HUES48 (cell line): ENCODE results near the gene CCNF.
"Not testable (repeated sequence)": the region's sequence is repeated elsewhere in the genome, so short reads cannot be mapped to it uniquely, and the experiment has no call there.

Experiments used
- H3K27ac ChIP-seq: one replicate; pipeline ENCODE4 v1.7.0; 2013; ENCODE audit warnings: low read depth, low read length, inconsistent platforms
- H3K27me3 ChIP-seq: 2 replicates; pipeline ENCODE4 v1.6.1; 2013; ENCODE audit warnings: mild to moderate bottlenecking, low read length; ENCODE audit not compliant: control insufficient read depth, insufficient read depth
- H3K36me3 ChIP-seq: 2 replicates; pipeline ENCODE4 v1.6.1; 2013; ENCODE audit warnings: low read length; ENCODE audit not compliant: control insufficient read depth, insufficient read depth
- H3K4me1 ChIP-seq: 2 replicates; pipeline ENCODE4 v1.6.1; 2013; ENCODE audit warnings: mild to moderate bottlenecking, low read length; ENCODE audit not compliant: control insufficient read depth, insufficient read depth
- H3K4me3 ChIP-seq: 2 replicates; pipeline ENCODE4 v1.5.1; 2013; ENCODE audit warnings: mild to moderate bottlenecking, low read depth, low read length
- H3K9ac ChIP-seq: 2 replicates; pipeline ENCODE4 v1.6.1; 2013; ENCODE audit warnings: mild to moderate bottlenecking, low read depth, low read length, moderate library complexity
- H3K9me3 ChIP-seq: 2 replicates; pipeline ENCODE4 v1.6.1; 2013; ENCODE audit warnings: low read length; ENCODE audit not compliant: control insufficient read depth, insufficient read depth

The CCNF gene

DNA sequence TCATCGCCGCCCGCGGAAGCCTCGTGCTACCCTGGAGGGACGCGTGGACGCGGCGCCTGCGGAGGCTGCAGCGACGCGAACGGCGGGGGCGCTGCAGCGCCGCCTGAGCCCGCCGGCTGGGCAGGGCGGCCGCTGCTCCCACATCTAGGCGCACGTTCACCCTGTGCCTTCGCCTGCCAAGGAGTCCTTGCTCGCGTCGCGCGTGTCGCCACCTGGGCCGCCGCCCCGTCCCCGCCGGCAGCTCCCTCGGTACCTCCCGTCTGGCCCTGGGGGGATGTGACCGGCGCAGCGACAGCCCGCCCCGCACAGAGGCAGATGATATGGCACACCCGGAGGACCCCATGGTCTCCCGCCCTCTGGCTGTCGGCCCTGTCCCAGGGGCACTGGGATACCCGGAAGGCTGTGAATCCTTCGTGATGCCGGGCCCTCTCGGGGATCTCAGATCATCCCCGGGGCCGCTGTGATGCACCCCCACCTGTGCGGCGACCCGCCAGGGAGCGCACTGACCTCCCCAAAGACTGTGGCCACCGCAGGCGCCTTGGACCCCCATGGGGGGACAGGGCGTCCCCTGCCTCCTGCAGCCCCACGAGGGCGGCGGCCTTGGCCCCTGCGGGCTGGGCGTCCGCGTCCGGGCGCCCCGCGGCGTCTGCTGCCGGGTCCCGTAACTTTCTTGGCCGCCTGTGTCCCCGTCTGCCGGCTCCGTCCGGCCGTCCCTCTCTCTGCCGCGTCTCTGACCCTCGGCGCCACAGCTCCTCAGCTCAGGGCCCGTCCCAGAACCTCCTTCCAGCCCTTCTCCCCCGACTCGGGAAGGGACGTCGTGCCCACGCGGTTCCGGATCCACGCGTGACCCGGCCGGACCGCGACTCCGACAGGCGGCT is 45.0 kb downstream of the CCNF start:
- H3K9me3 ChIP-seq, result no peaks in the 10 kb centered on the region
- H3K36me3 ChIP-seq, result no peaks in the 10 kb centered on the region
- H3K27me3 ChIP-seq, result peaks cover 55% of the 10 kb centered on the region
- peak overlapping the region; percentile 60 for H3K4me3 ChIP-seq
- H3K9ac ChIP-seq, result peak overlapping the region; percentile 35; the same call in 1 of the 2 replicates
- peaks cover 15% of the 10 kb centered on the region; the same call in 1 of the 2 replicates for H3K4me1 ChIP-seq
- peak overlapping the region; percentile 5 for H3K27ac ChIP-seq

DNA sequence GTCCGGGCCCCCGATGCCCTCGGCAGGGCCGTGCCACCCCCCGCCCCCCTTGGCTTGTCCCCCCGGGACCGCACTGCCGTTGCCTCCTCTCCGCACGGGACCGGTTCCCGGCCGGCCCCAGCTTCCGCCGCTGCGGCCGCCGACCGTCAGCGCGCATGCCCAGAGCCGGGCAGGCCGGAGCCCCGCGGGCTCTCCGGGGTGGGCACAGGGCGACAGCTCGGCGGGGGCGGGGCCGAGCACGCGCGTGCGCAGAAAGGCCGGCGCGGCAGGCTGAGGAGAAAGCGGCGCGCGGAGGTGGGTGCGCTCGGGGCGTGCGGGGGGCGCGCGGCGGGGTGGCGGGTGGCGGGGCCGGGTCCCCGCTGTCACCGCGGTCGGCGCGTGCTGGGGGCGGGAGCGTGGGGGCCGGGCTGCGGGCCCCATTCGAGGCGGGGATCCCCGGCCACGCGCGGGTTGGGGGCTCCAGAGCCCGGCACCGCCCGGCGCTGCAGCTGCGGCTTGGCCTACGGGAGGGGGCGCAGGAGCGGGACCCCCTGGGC is 45.7 kb downstream of the CCNF start, which contains the start of gene TBC1D24:
Gene TBC1D24, plus strand, starts transcription at position 251 of the 536 bp plus-strand sequence. CDS start 21,022 bp downstream, outside the sequence.
- peaks cover 10% of the 10 kb centered on the region; the same call in 1 of the 2 replicates for H3K4me1 ChIP-seq
- H3K9ac ChIP-seq, result peak within 1 kb of the TSS; percentile 35; the same call in 1 of the 2 replicates
- H3K4me3 ChIP-seq, result peak within 1 kb of the TSS; percentile 72
- H3K9me3 ChIP-seq, result no peaks in the 10 kb centered on the region
- no peaks in the 10 kb centered on the region for H3K36me3 ChIP-seq
- peak within 1 kb of the TSS; percentile 5 for H3K27ac ChIP-seq
- H3K27me3 ChIP-seq, result peaks cover 49% of the 10 kb centered on the region

DNA sequence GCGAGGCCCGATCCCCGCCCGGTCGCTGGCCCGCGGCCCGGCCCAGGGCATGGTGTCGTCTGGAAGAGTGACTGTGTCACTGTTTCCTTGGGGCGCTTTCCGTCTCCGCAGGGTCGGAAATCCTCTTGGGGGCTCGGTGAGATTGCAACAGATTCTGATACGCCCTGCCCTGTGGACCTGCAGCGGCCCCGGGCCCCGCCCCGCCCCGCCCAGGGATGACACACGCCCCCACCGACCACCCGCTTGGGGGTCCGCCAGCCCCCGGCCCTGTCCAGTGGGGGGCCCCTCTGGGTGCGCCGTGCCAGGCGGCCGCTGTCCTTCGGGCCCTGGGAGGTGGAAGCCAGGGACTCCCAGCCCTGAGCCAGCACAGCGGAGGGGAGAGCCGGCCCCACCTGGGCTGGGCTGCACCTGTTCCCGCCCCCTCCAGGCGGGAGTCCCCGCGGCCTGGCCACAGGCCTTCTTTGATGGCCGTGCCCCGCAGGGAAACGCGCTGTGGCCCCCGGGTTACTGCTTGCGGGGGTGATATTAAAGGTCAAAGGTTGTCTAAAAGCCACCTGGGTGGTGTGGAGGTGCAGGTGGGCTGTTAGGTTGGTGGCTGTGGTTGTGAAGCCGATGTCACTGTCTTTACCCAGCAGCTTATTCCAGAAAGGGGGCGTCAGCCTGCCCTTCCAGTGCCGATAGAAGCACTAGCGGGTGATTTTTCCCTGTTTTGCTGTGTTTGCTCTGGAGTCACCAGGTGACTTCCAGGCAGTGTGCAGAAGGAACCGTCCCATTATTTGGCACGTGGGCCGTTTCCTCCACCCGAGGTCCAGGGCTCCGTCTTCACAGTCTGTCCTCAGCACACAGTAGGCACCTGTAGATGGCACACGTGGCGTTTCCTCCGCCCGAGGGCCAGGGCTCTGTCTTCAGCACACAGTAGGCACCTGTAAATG is 46.4 kb downstream of the CCNF start:
- H3K9ac ChIP-seq, result no peak overlapping the region
- no peak overlapping the region for H3K27ac ChIP-seq
- no peaks in the 10 kb centered on the region for H3K9me3 ChIP-seq
- H3K4me3 ChIP-seq, result peak overlapping the region; percentile 72
- H3K36me3 ChIP-seq, result no peaks in the 10 kb centered on the region
- H3K4me1 ChIP-seq, result peaks cover 6% of the 10 kb centered on the region; the same call in 1 of the 2 replicates
- H3K27me3 ChIP-seq, result peaks cover 42% of the 10 kb centered on the region

DNA sequence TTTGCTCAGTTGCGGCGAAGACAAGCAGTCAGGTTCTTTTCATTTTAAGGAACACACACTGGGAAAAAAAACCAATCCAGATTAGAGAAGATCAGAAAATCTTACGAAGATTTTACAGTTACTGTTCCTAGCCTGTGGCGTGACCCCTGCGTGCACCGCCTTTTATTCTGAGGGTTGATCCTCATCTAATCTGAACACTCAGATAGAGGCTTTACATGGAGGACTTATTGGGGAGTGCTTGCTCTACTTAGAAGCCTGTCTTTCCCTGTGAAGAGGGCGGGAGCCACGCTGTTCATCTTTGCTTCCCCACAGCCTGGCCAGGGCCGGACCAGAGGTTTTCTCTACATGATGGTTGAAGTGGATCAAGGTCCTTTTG is 47.1 kb downstream of the CCNF start:
- Histone ChIP-seq H3K27ac (no peak overlapping the region), H3K4me3 (no peak overlapping the region), H3K36me3 (no peaks in the 10 kb centered on the region), H3K4me1 (peaks cover 5% of the 10 kb centered on the region; the same call in 1 of the 2 replicates), H3K9me3 (no peaks in the 10 kb centered on the region), H3K27me3 (peaks cover 38% of the 10 kb centered on the region), H3K9ac (no peak overlapping the region)

DNA sequence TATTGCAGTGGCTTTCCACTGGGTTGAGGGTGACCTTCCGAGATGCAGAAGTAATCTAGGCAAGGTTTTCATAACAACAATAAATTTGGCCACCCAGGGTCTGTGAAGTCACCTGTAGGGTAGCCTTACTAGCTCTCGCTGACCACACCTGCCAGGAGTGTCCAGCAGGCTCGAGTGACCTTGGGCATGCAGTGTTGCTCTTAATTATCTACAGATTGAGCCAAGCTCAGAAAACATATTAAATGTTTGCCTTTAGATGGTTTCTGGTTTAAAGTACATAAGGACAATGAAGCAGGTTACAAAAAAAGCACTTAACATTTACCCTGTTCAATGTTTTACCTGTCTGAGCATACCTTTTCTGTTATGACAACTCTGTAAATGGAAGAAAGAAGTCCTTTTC is 47.5 kb downstream of the CCNF start:
- no peak overlapping the region for H3K4me3 ChIP-seq
- H3K9ac ChIP-seq, result no peak overlapping the region
- peaks cover 34% of the 10 kb centered on the region for H3K27me3 ChIP-seq
- peaks cover 5% of the 10 kb centered on the region; the same call in 1 of the 2 replicates for H3K4me1 ChIP-seq
- H3K36me3 ChIP-seq, result no peaks in the 10 kb centered on the region
- no peaks in the 10 kb centered on the region for H3K9me3 ChIP-seq
- no peak overlapping the region for H3K27ac ChIP-seq

DNA sequence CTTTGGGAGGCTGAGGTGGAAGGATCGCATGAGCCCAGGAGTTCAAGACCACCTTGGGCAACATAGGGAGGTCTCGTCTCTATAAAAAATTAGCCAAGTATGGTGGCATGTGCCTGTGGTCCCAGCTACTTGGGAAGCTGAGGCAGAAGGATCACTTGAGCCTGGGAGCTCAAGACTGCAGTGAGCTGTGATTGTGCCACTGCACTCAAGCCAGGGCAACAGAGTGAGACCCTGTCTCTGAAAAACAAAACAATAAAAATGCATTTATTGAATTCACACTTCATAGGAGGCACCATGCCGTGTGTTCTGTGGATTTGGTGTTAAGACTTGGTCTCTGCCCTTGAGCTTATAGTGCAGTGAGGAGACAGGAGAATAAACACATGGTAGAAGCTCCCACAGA is 48.1 kb downstream of the CCNF start:
- Histone ChIP-seq H3K4me3 (no peak overlapping the region), H3K4me1 (peaks cover 5% of the 10 kb centered on the region; the same call in 1 of the 2 replicates), H3K9ac (no peak overlapping the region), H3K9me3 (no peaks in the 10 kb centered on the region), H3K36me3 (no peaks in the 10 kb centered on the region), H3K27me3 (peaks cover 28% of the 10 kb centered on the region), H3K27ac (no peak overlapping the region)

DNA sequence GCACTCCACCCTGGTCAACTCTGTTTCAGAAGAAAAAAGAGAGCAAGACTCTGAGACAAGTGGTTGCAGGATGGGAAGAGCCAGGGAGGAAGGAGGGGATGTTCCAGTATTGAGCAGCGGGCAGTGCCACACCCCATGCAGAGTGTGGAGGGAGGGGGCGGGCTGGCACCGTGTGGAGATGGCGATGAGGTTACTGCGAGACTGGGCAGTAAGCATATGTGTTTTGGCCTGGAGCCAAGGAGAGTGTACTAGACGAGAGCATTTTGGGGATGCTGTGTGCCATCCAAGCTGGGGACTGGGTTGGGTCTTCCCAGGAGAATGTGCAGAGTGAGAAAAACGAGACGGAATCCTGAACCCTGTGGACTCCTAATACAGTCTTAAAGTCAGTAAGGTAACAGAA is 49.0 kb downstream of the CCNF start:
- Histone ChIP-seq H3K27me3 (peaks cover 18% of the 10 kb centered on the region), H3K9ac (no peak overlapping the region)

DNA sequence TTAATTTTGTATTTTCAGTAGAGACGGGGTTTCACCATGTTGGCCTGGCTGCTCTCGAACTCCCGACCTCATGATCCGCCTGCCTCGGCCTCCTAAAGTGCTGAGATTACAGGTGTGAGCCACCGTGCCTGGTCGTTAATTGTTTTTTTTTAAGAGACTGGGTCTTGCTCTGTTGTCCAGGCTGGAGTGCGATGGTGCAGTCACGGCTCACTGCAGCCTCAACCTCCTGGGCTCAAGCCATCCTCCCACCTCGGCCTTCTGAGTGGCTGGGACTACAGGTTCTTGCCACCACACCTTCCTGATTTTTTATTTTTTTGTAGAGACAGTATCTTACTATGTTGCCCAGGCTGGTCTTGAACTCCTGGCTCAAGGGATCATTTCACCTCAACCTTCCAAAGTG is 50.7 kb downstream of the CCNF start:
- not testable (repeated sequence) for H3K27ac ChIP-seq, H3K9ac ChIP-seq, H3K36me3 ChIP-seq, H3K27me3 ChIP-seq, H3K4me1 ChIP-seq, H3K9me3 ChIP-seq, H3K4me3 ChIP-seq

More for the DNA sequence above, 49.0 kb downstream of the CCNF start:
- H3K27ac ChIP-seq, result no peak overlapping the region
- H3K4me3 ChIP-seq, result no peak overlapping the region
- H3K9me3 ChIP-seq, result no peaks in the 10 kb centered on the region
- peaks cover 5% of the 10 kb centered on the region; the same call in 1 of the 2 replicates for H3K4me1 ChIP-seq
- H3K36me3 ChIP-seq, result no peaks in the 10 kb centered on the region

DNA sequence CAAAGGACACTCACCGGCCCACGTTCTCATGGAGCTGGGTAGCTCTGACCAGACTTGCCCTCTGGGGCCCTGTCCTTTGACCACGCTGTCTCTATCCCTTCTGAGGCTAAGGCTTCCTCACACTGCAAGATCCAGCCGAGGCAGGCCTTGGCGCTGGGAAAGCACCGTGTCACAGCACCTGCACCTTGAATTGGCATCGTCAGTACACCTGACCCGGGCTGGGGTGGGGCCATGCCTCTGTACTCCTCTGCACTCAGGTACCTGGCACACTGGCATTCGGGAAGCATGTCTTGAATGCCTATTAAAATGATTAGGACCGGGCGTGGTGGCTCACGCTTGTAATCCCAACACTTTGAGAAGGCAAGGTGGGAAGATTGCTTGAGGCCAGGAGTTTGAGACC is 51.7 kb downstream of the CCNF start:
- H3K36me3 ChIP-seq, result no peaks in the 10 kb centered on the region
- no peaks in the 10 kb centered on the region for H3K9me3 ChIP-seq
- peaks cover under 1% of the 10 kb centered on the region; the same call in 1 of the 2 replicates for H3K4me1 ChIP-seq
- no peak overlapping the region for H3K9ac ChIP-seq
- H3K4me3 ChIP-seq, result no peak overlapping the region
- 0 out of 2 replicates have a peak, but pooled peaks cover 4% of the 10 kb centered on the region for H3K27me3 ChIP-seq
- no peak overlapping the region for H3K27ac ChIP-seq

DNA sequence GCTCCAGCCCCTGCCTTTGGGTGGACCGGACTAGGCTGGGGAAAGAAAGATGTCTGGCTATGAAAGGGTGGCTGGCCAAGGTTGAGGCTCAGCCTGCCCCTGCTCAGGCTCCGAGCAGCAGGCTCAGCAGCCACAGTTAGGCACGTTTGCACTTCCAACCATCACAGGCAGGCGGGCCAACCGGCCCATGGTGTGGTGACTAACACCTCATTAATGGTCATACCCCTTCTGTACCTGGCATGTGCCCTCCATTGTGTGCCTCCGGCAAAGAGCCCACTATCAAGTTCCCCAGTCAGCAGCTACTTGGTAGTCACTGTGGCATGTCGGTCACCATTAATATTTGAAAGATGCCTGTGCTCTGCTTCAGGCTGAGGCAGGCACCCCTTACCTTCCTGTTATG is 52.4 kb downstream of the CCNF start:
- no peak overlapping the region for H3K4me3 ChIP-seq
- H3K36me3 ChIP-seq, result no peaks in the 10 kb centered on the region
- no peak overlapping the region for H3K27ac ChIP-seq
- no peaks in the 10 kb centered on the region for H3K27me3 ChIP-seq
- H3K4me1 ChIP-seq, result no peaks in the 10 kb centered on the region
- H3K9me3 ChIP-seq, result no peaks in the 10 kb centered on the region
- no peak overlapping the region for H3K9ac ChIP-seq
